T-cell (primary cell): ENCODE results near the gene SVBP. TPM values are rescaled to one million over a fixed set of nuclear protein-coding genes. Genes with fewer than 3 reads are reported as not detected.

Experiments used
- ATAC-seq, 4 experiments: fragments of 200-7000 bp in 3 of 4; fragments of 150-1000 bp in 1 of 4; cut with Tn5 transposase; replicated peaks in 1 of 4; 1 replicate in 3 of 4; 2 replicates in 1 of 4; pipeline ENCODE4 v1.10.0; 2021; ENCODE audit warnings: moderate library complexity in 3 of 4, mild to moderate bottlenecking in 2 of 4, moderate number of reproducible peaks in 1 of 4
- CTCF ChIA-PET, 2 donors: fragments of 300-600 bp; sonication (Branson Sonifier 250); formaldehyde crosslinking; loops; one replicate each; lab custom pipeline; 2022; ENCODE audit warnings: antibody characterized with exemption in 2 of 2; lab: Charles Lee
- POLR2A ChIA-PET, 2 donors: fragments of 300-600 bp; sonication (Branson Sonifier 250); formaldehyde crosslinking; loops; one replicate each; lab custom pipeline; 2022; ENCODE audit warnings: antibody characterized with exemption in 2 of 2; lab: Charles Lee
- DNase-seq, 35 experiments: peaks; one replicate each; pipeline versions ENCODE4 v3.0.0 to v3.0.0-alpha.2; 2013 to 2023
- H3K27ac ChIP-seq: one replicate; pipeline ENCODE4 v1.5.1; 2013; ENCODE audit warnings: low read length
- H3K27me3 ChIP-seq, 2 experiments: replicated peaks in 1 of 2; 1 replicate in 1 of 2; 2 replicates in 1 of 2; pipeline versions ENCODE4 v1.6.1 to v1.7.0; 2013; ENCODE audit warnings: low read length in 1 of 2, mixed read lengths in 1 of 2; ENCODE audit not compliant: control insufficient read depth in 2 of 2, insufficient read depth in 2 of 2; ENCODE audit errors: extremely low read depth in 1 of 2
- H3K36me3 ChIP-seq, 2 donors: 1 replicate in 1 of 2; 2 replicates in 1 of 2; pipeline versions ENCODE4 v1.6.1 to v1.7.0; 2013; ENCODE audit warnings: low read length in 1 of 2; ENCODE audit not compliant: control insufficient read depth in 2 of 2, insufficient read depth in 1 of 2; ENCODE audit errors: extremely low read depth in 1 of 2
- H3K4me1 ChIP-seq, 2 experiments: 1 replicate in 1 of 2; 2 replicates in 1 of 2; pipeline versions ENCODE4 v1.6.1 to v1.7.0; 2013; ENCODE audit warnings: low read length in 2 of 2, mixed read lengths in 1 of 2; ENCODE audit not compliant: insufficient read depth in 2 of 2, control insufficient read depth in 1 of 2; ENCODE audit errors: extremely low read depth in 1 of 2
- H3K4me3 ChIP-seq, 2 donors: 1 replicate in 1 of 2; 2 replicates in 1 of 2; pipeline versions ENCODE4 v1.5.1 to v1.7.0; 2013; ENCODE audit warnings: mild to moderate bottlenecking in 2 of 2, low read length in 1 of 2, moderate library complexity in 1 of 2; ENCODE audit not compliant: control insufficient read depth in 1 of 2; ENCODE audit errors: extremely low read depth in 1 of 2
- H3K9me3 ChIP-seq: 2 replicates; pipeline ENCODE4 v1.7.0; 2013
- H3K27ac Mint-ChIP-seq, 2 donors: one replicate each; pipeline ENCODE4 v1.8.0; 2020 to 2021; ENCODE audit warnings: mild to moderate bottlenecking in 2 of 2, mixed read lengths in 2 of 2
- H3K27me3 Mint-ChIP-seq, 2 donors: one replicate each; pipeline ENCODE4 v1.8.0; 2021 to 2022; ENCODE audit warnings: mixed read lengths in 2 of 2
- H3K36me3 Mint-ChIP-seq: one replicate; pipeline ENCODE4 v1.8.0; 2021; ENCODE audit warnings: mixed read lengths
- H3K4me1 Mint-ChIP-seq, 3 donors: one replicate each; pipeline ENCODE4 v1.8.0; 2020 to 2022; ENCODE audit warnings: mixed read lengths in 3 of 3, mild to moderate bottlenecking in 1 of 3
- H3K4me3 Mint-ChIP-seq, 3 donors: one replicate each; pipeline ENCODE4 v1.8.0; 2020 to 2022; ENCODE audit warnings: mild to moderate bottlenecking in 3 of 3, mixed read lengths in 3 of 3, moderate library complexity in 3 of 3
- H3K9me3 Mint-ChIP-seq, 3 donors: one replicate each; pipeline ENCODE4 v1.8.0; 2020 to 2022; ENCODE audit warnings: mixed read lengths in 3 of 3
- WGBS: methylation state at CpG from one replicate; pipeline ENCODE4 v1.1.5; 2013; ENCODE audit warnings: missing lambda C conversion rate; ENCODE audit not compliant: insufficient coverage; 5-methylcytosine and 5-hydroxymethylcytosine counted together
- total RNA-seq, 35 experiments: library from RNA in 6 of 35; stranded (reverse) in 6 of 35; fragments of 120-200 nt in 1 of 35; gene quantifications; one replicate each; pipeline versions ENCODE4 v1.2.1 to v1.2.4 and lab custom pipeline; 2013 to 2026

SVBP gene
- total RNA-seq, 5 donors from 2014 or later (not counting 1 experiment from before 2014, with no cell fraction given): 15.8 to 19.7 (median 18.7) TPM

DNA sequence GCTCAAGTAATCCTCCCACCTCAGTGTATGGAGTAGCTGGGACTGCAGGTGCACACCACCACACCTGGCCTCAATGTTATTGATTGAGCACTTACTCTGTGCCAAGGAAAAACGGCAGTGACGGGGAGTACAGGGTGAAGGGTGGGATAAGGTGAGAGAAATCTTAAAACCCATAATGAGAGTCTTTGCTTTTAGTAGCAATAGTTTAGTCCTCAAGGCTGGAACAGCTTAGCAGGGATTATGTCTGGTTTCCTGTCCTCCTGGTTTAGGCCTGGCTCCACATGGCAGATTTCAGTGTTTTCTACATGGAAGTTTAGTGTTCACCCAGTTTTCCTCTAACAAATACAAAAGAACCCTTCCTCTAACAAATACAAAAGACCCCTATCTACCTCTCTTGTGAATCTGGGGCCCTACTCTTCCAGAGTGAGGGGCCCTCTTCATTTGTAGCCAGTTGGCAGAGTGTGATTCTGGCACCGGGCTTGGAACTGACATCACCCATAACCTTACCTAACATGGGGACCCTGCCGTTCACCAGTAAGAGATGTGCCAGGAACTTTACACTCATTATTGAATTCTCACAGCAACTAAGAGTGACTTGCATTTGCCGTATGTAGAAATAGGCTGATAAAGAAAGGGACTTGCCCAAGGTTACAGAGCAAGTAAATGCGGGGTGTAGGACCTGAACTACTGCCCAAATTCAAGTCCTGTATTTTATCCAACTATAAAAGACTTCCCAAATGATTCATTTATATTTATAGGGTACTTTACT, 36.1 kb upstream of the SVBP start:
- ATAC-seq: no peak
- POLR2A ChIA-PET: no interaction called here
- H3K4me1 Mint-ChIP-seq: peaks cover 14 to 18% (median 14%) of the 10 kb centered on the region in 3 donors
- H3K9me3 Mint-ChIP-seq: peaks cover 0 to 4% (median 3%) of the 10 kb centered on the region in 3 donors
- CTCF ChIA-PET: no interaction called here
- DNase-seq: no peak
- Histone ChIP-seq H3K9me3 (no peaks in the 10 kb centered on the region), H3K4me3 (no peak overlapping the region), H3K27ac (no peak overlapping the region), H3K27me3 (no peaks in the 10 kb centered on the region), H3K4me1 (no peaks in the 10 kb centered on the region), H3K36me3 (peaks cover 7 to 22% of the 10 kb centered on the region in 2 donors)
- H3K4me3 Mint-ChIP-seq: no peak overlapping the region
- no peaks in the 10 kb centered on the region for H3K27me3 Mint-ChIP-seq
- peaks cover 33% of the 10 kb centered on the region for H3K36me3 Mint-ChIP-seq
- no peak overlapping the region for H3K27ac Mint-ChIP-seq
- 80% methylated on average over 1 of the region's 6 CpGs for WGBS

DNA sequence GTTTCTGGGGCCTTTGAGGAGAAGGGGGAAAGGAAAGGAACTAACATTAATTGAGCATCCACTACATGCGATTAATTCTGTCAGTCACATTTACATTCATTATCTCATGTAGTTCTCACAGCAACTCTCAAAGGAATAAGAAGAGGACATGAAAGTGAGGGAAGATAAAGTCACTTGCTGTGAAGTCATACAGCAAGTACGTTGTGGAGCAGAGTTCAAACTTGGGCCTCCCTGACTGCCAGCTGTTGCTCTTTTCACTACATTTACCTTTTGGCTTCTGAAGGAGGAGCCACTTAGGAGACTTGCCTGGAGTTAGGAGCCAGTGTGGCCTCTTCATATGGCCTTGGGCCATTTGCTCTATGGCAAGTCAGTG, 35.4 kb upstream of the SVBP start:
- POLR2A ChIA-PET: no interaction called here
- Histone ChIP-seq H3K4me3 (no peak overlapping the region), H3K27ac (no peak overlapping the region), H3K4me1 (peaks cover 2 to 5% of the 10 kb centered on the region in 2 experiments), H3K36me3 (peaks cover 7 to 22% of the 10 kb centered on the region in 2 donors), H3K27me3 (no peaks in the 10 kb centered on the region), H3K9me3 (no peaks in the 10 kb centered on the region)
- DNase-seq (no peak), ATAC-seq (no peak)
- Mint-ChIP-seq H3K27ac (no peak overlapping the region), H3K4me3 (no peak overlapping the region), H3K4me1 (peaks cover 21 to 25% (median 21%) of the 10 kb centered on the region in 3 donors), H3K36me3 (peaks cover 29% of the 10 kb centered on the region), H3K27me3 (no peaks in the 10 kb centered on the region), H3K9me3 (peaks cover 0 to 4% (median 3%) of the 10 kb centered on the region in 3 donors)
- CTCF ChIA-PET: no interaction called here
- WGBS: no CpG with 5 or more reads among the region's 2 CpGs

GRCh38 chr1:42851960-42852607, 34.9 kb upstream of the SVBP start:
- Mint-ChIP-seq H3K27me3 (no peaks in the 10 kb centered on the region), H3K9me3 (peaks cover 0 to 4% (median 3%) of the 10 kb centered on the region in 3 donors), H3K4me1 (peaks cover 26 to 30% (median 26%) of the 10 kb centered on the region in 3 donors), H3K36me3 (peaks cover 29% of the 10 kb centered on the region), H3K27ac (no peak overlapping the region), H3K4me3 (no peak overlapping the region)
- peaks cover 4 to 10% of the 10 kb centered on the region in 2 experiments for H3K4me1 ChIP-seq
- peaks cover 7 to 22% of the 10 kb centered on the region in 2 donors for H3K36me3 ChIP-seq
- H3K27ac ChIP-seq: no peak overlapping the region
- H3K4me3 ChIP-seq: no peak overlapping the region
- WGBS: 94% methylated on average over 1 of the region's 2 CpGs
- H3K27me3 ChIP-seq: no peaks in the 10 kb centered on the region
- no peaks in the 10 kb centered on the region for H3K9me3 ChIP-seq
- ChIA-PET CTCF (no interaction called here), POLR2A (no interaction called here)
- ATAC-seq (no peak), DNase-seq (no peak)

DNA sequence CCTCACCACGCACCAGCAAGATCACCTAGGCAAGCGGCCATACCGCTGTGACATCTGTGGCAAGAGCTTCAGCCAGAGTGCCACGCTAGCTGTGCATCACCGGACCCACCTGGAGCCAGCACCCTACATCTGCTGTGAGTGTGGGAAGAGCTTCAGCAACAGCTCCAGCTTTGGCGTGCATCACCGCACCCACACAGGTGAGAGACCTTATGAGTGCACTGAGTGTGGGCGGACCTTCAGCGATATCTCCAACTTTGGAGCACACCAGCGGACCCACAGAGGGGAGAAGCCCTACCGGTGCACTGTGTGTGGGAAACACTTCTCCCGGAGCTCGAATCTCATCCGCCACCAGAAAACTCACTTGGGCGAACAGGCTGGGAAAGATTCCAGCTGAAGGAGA, 34.2 kb upstream of the SVBP start:
- Histone ChIP-seq H3K4me1 (peaks cover 4 to 15% of the 10 kb centered on the region in 2 experiments), H3K9me3 (no peaks in the 10 kb centered on the region), H3K27ac (no peak overlapping the region), H3K4me3 (no peak overlapping the region), H3K36me3 (peaks cover 7 to 22% of the 10 kb centered on the region in 2 donors), H3K27me3 (no peaks in the 10 kb centered on the region)
- DNase-seq (no peak), ATAC-seq (no peak)
- 91% methylated on average over 9 of the region's 15 CpGs for WGBS
- Mint-ChIP-seq H3K27ac (no peak overlapping the region), H3K36me3 (peaks cover 29% of the 10 kb centered on the region), H3K4me1 (peaks cover 29 to 35% (median 30%) of the 10 kb centered on the region in 3 donors), H3K27me3 (no peaks in the 10 kb centered on the region), H3K4me3 (no peak overlapping the region), H3K9me3 (peaks cover 0 to 4% (median 3%) of the 10 kb centered on the region in 3 donors)
- CTCF ChIA-PET: interaction anchor here in 1 of 2 donors (1.0 kb wide), 1 partner anchor 14 kb away, joined by 3 read pairs; no protein-coding TSS in a partner anchor
- POLR2A ChIA-PET: no interaction called here

DNA sequence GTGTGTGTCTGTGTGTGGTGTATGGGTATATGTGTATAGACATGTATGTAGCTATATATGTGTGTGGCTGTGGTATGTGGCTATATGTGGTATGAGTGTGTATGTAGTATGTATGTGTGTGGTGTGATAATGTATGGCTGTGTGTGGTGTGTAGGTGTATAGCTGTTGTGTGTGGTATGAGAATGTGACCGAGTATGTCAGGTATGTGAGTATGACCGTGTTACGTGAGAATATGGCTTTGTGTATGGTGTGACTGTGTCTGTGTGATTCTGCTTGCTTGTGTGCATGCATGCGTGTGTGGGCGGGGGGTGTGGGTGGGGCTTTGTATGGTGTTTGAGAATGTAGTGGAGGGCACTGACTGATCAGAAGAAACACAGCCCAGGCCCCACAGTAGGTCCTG, 32.7 kb upstream of the SVBP start:
- Histone ChIP-seq H3K4me3 (no peak overlapping the region), H3K27me3 (no peaks in the 10 kb centered on the region), H3K27ac (no peak overlapping the region), H3K36me3 (peaks cover 7 to 22% of the 10 kb centered on the region in 2 donors), H3K4me1 (peaks cover 4 to 21% of the 10 kb centered on the region in 2 experiments), H3K9me3 (no peaks in the 10 kb centered on the region)
- Mint-ChIP-seq H3K4me1 (peaks cover 35 to 40% (median 36%) of the 10 kb centered on the region in 3 donors), H3K36me3 (peaks cover 29% of the 10 kb centered on the region), H3K27ac (no peak overlapping the region), H3K27me3 (no peaks in the 10 kb centered on the region), H3K4me3 (no peak overlapping the region), H3K9me3 (peaks cover 0 to 4% (median 3%) of the 10 kb centered on the region in 3 donors)
- no peak for ATAC-seq
- POLR2A ChIA-PET: interaction anchor here in 1 of 2 donors (0.5 kb wide), 1 partner anchor 48 kb away, joined by 5 read pairs; no protein-coding TSS in a partner anchor
- CTCF ChIA-PET: interaction anchor here (0.6 to 0.8 kb wide), 2 partner anchors 83 to 346 kb away, joined by 3 to 4 read pairs; partner anchors contain the start of genes C1orf50 (in 1 of the 2) and P3H1 (in 1 of the 2)
- no peak for DNase-seq
- WGBS: 90% methylated on average over 3 of the region's 5 CpGs

- CTCF ChIA-PET: interaction anchor here (0.6 to 0.8 kb wide), 2 partner anchors 82 to 347 kb away, joined by 3 to 4 read pairs; partner anchors contain the start of genes C1orf50 (in 1 of the 2) and P3H1 (in 1 of the 2)
Observed at GRCh38 chr1:42848823-42849537, 31.8 kb upstream of the SVBP start.

More at GRCh38 chr1:42848823-42849537, 31.8 kb upstream of the SVBP start:
- no peaks in the 10 kb centered on the region for H3K27me3 Mint-ChIP-seq
- H3K4me3 ChIP-seq: no peak overlapping the region
- peaks cover 0 to 4% (median 3%) of the 10 kb centered on the region in 3 donors for H3K9me3 Mint-ChIP-seq
- 80% methylated on average over 1 of the region's 2 CpGs for WGBS
- H3K27ac Mint-ChIP-seq: peak overlapping the region in 1 of 2 donors; percentile 40
- H3K36me3 Mint-ChIP-seq: peaks cover 29% of the 10 kb centered on the region
- no peak for DNase-seq
- H3K9me3 ChIP-seq: no peaks in the 10 kb centered on the region
- ATAC-seq: no peak
- peaks cover 35 to 40% (median 36%) of the 10 kb centered on the region in 3 donors for H3K4me1 Mint-ChIP-seq
- H3K4me1 ChIP-seq: peaks cover 4 to 21% of the 10 kb centered on the region in 2 experiments
- peaks cover 7 to 22% of the 10 kb centered on the region in 2 donors for H3K36me3 ChIP-seq
- POLR2A ChIA-PET: interaction anchor here in 1 of 2 donors (0.5 kb wide), 1 partner anchor 47 kb away, joined by 5 read pairs; no protein-coding TSS in a partner anchor
- no peak overlapping the region for H3K4me3 Mint-ChIP-seq
- no peak overlapping the region for H3K27ac ChIP-seq
- no peaks in the 10 kb centered on the region for H3K27me3 ChIP-seq
